IPS-15b (cell line): ENCODE measurements around the gene SNTB2.

Experiments used
- H3K27me3 ChIP-seq: one replicate; pipeline ENCODE4 v1.6.1; 2013; ENCODE audit warnings: low read length; ENCODE audit not compliant: control insufficient read depth, insufficient read depth
- H3K36me3 ChIP-seq: one replicate; pipeline ENCODE4 v1.6.1; 2013; ENCODE audit warnings: low read length; ENCODE audit not compliant: control insufficient read depth, insufficient read depth
- H3K4me1 ChIP-seq: one replicate; pipeline ENCODE4 v1.6.1; 2013; ENCODE audit warnings: mild to moderate bottlenecking, low read length; ENCODE audit not compliant: control insufficient read depth, insufficient read depth
- H3K4me3 ChIP-seq: one replicate; pipeline ENCODE4 v1.5.1; 2013; ENCODE audit warnings: low read depth, low read length
- H3K9ac ChIP-seq: one replicate; pipeline ENCODE4 v1.6.1; 2013; ENCODE audit warnings: low read depth, mild to moderate bottlenecking, low read length
- H3K9me3 ChIP-seq: one replicate; pipeline ENCODE4 v1.6.1; 2013; ENCODE audit warnings: mild to moderate bottlenecking, low read length; ENCODE audit not compliant: control insufficient read depth, insufficient read depth

The SNTB2 gene

DNA sequence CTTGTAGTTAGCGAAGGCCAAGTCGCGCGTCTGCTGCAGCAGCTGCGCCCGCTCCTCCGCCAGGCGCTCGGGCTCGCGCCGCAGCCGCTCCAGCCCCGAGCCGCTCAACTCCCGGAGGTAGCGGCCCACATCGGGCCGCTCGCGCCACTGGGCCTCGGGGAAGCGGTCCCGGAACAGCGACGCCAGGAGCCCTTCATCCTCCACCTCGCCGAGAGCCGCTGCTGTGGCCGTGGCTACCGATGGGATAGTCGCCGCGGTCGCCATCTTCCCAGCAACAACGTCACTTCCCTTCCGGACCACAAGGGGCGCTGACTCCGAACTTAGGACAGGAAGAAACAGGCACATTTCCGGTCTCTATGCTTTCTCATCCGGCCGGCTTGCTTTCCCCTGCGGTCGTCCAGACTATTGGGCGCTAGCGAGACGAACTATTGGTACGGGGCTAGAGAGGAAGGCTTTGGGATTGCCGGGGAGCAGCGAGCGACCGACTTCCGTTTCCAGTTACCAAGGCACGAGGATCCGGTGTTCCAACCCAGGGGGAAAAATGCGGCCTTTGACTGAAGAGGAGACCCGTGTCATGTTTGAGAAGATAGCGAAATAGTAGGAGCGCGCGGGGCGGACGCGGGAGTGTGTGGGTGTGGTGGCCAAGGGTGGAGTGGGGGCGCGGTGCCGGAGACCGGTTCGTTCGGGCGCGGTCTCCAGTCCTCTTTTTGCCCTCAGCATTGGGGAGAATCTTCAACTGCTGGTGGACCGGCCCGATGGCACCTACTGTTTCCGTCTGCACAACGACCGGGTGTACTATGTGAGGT, 152.5 kb downstream of the SNTB2 start, which contains the start of the genes COG8 and NIP7:
COG8 (minus strand) TSS at position 276 of the 806 bp plus-strand sequence; CDS start at position 264, 12 bp downstream.
NIP7 (plus strand) TSS at position 484 of the 806 bp plus-strand sequence; CDS start at position 542, 58 bp downstream.
- Histone ChIP-seq H3K27me3 (no peaks in the 10 kb centered on the region), H3K36me3 (peaks cover 16% of the 10 kb centered on the region), H3K4me1 (peaks cover 4% of the 10 kb centered on the region), H3K4me3 (peak within 1 kb of the TSS; percentile 94), H3K9me3 (no peaks in the 10 kb centered on the region), H3K9ac (peak within 1 kb of the TSS; percentile 96)

DNA sequence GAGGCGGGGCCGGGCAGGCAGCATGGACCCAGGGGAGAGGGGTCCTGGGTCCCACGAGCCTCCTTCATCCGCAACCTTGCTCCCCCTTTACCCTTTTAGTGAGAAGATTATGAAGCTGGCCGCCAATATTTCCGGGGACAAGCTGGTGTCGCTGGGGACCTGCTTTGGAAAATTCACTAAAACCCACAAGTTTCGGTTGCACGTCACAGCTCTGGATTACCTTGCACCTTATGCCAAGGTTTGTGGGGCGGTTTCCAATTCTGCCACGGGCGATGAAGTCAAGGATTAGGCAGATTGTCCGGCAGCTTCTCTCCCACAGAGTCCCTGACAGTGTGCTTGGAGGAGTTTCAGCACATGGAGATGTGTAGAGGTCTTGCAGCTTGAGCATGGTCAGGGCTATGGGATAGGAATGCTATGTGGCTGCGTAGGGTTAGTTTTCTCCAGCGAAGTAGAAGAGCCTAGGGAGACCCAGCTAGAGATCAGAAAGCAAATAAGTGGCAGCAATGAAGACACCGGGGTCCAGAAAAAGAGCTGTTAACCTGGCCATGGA, 153.2 kb downstream of the SNTB2 start:
- H3K9me3 ChIP-seq = no peaks in the 10 kb centered on the region
- H3K4me3 ChIP-seq = peak overlapping the region; percentile 94
- peak overlapping the region; percentile 93 for H3K9ac ChIP-seq
- peaks cover 9% of the 10 kb centered on the region for H3K36me3 ChIP-seq
- H3K27me3 ChIP-seq = no peaks in the 10 kb centered on the region
- H3K4me1 ChIP-seq = peaks cover 4% of the 10 kb centered on the region

DNA sequence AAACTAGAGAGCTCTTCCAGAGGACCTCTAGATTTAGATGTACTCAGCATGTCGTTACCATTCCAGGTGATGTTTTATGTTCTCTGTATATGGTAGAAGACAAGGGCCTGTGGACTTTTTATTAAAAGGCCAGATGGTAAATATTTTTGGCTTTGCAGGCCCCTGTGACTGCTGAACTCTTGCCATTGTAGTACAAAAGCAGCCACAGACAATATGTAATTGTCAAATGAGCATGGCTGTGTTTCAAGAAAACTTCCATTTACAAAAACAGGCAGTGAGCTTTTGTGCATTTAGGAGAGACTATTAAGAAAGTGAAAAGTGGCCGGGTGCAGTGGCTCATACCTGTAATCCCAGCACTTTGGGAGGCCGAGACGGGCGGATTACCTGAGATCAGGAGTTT, 157.2 kb downstream of the SNTB2 start:
- H3K4me3 ChIP-seq = no peak overlapping the region
- H3K9me3 ChIP-seq = no peaks in the 10 kb centered on the region
- peaks cover 4% of the 10 kb centered on the region for H3K36me3 ChIP-seq
- no peak overlapping the region for H3K9ac ChIP-seq
- no peaks in the 10 kb centered on the region for H3K27me3 ChIP-seq
- peaks cover 4% of the 10 kb centered on the region for H3K4me1 ChIP-seq

DNA sequence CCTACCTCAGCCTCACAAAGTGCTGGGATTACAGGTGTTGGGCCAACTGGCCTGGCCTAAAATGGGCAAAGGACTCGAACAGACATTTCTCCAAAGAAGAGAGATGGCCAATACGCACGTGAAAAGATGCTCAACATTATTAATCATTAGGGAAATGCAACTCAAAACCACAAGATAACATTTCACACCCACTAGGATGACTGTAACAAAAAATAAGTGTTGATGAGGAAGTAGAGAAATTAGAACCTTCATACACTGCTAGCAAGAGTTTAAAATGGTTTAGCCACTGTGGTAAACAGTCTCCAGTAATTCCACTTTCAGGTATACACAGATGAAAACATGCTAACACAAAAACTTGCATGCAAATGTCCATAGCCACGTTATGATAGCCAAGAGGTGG, 159.0 kb downstream of the SNTB2 start:
- H3K4me3 ChIP-seq = no peak overlapping the region
- H3K9me3 ChIP-seq = no peaks in the 10 kb centered on the region
- no peaks in the 10 kb centered on the region for H3K27me3 ChIP-seq
- H3K36me3 ChIP-seq = peaks cover 4% of the 10 kb centered on the region
- no peaks in the 10 kb centered on the region for H3K4me1 ChIP-seq
- no peak overlapping the region for H3K9ac ChIP-seq

DNA sequence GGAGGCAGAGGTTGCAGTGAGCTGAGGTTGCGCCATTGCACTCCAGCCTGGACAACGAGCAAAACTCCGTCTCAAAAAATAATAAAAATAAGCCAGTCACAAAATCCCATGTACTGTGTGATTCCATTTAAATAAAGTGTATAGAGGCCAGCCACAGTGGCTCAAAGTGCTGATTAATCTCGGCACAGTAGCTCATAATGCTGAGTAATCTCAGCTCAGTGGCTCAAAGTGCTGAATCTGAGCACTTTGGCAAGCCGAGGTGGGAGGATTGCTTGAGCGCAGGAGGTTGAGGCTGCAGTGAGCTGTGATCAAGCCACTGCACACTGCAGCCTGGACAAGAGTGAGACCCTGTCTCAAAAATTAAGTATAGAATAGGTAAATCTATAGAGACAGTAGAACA, 159.7 kb downstream of the SNTB2 start:
- no peak overlapping the region for H3K4me3 ChIP-seq
- H3K36me3 ChIP-seq = peaks cover 4% of the 10 kb centered on the region
- no peaks in the 10 kb centered on the region for H3K4me1 ChIP-seq
- H3K27me3 ChIP-seq = no peaks in the 10 kb centered on the region
- H3K9ac ChIP-seq = no peak overlapping the region
- H3K9me3 ChIP-seq = no peaks in the 10 kb centered on the region

DNA sequence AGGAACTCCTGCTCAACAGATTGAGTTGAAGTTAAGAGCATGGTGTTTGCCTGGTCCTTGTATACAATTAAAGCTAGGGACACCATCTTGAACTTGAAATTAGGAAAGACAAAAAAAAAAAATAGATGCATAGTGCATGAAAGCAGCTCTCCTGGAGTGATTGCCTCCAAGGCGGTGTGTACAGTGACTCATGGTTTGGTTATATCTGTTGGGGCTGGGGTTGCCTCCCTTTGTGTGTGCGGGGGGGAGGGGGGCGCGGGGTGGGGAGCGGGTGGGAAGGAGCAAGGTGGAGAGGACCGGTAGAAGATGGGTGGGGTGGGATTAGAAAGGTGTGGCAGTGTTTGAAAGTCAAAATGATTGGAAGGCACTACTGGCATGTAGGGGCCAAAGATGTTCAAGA, 161.3 kb downstream of the SNTB2 start:
- H3K9ac ChIP-seq = no peak overlapping the region
- peaks cover 4% of the 10 kb centered on the region for H3K36me3 ChIP-seq
- no peak overlapping the region for H3K4me3 ChIP-seq
- H3K27me3 ChIP-seq = no peaks in the 10 kb centered on the region
- no peaks in the 10 kb centered on the region for H3K4me1 ChIP-seq
- no peaks in the 10 kb centered on the region for H3K9me3 ChIP-seq

DNA sequence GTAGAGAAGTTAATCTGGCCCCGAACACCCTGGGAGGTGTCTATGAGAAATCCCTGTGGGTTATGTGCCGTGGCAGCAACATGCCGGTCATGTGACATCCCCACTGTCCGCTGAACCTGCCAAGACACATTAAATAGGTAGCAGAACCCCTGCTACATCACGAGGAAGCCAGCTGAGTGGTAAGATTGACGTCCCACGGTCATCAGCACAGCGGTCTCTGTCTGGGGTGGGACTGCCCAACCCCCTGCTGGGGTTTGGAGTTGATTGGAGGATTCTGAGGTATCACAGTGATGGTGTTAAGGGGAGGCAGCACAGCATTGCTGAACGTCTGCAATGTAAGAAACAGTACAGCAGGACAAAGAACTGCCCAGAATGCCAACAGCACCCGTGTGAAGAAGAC, 162.6 kb downstream of the SNTB2 start:
- no peak overlapping the region for H3K9ac ChIP-seq
- H3K27me3 ChIP-seq = no peaks in the 10 kb centered on the region

DNA sequence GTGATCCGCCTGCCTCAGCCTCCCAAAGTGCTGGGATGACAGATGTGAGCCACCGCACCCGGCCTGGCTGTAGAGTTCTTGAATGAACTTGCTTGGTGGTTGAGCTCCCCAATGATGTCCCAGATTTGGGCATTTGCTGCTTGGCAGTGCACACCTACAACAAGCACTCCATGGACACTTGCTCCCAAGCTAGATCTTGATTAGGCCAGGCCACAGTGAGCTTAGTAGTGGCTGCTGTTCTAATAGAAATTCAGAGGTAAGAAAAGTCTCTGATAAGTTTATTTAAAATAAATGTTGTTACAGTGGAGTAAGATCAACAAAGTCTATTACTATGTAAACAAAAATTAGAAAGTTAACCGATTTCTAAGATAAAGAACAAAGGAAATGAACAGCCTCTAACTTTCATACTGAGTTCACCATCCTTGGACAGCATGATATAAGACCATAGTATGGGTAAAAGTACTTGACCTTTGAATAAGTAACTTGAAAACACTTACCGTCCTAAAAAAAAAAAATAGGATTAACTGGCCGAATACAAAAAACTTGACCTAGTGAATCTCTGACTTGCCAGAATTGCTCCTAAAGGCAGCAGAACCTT, 163.7 kb downstream of the SNTB2 start:
- Histone ChIP-seq H3K9me3 (no peaks in the 10 kb centered on the region), H3K9ac (no peak overlapping the region), H3K4me3 (no peak overlapping the region), H3K27me3 (no peaks in the 10 kb centered on the region), H3K36me3 (peaks cover 2% of the 10 kb centered on the region), H3K4me1 (no peaks in the 10 kb centered on the region)

More for the DNA sequence above, 162.6 kb downstream of the SNTB2 start:
- no peaks in the 10 kb centered on the region for H3K36me3 ChIP-seq
- H3K4me3 ChIP-seq = no peak overlapping the region
- no peaks in the 10 kb centered on the region for H3K9me3 ChIP-seq
- H3K4me1 ChIP-seq = no peaks in the 10 kb centered on the region

DNA sequence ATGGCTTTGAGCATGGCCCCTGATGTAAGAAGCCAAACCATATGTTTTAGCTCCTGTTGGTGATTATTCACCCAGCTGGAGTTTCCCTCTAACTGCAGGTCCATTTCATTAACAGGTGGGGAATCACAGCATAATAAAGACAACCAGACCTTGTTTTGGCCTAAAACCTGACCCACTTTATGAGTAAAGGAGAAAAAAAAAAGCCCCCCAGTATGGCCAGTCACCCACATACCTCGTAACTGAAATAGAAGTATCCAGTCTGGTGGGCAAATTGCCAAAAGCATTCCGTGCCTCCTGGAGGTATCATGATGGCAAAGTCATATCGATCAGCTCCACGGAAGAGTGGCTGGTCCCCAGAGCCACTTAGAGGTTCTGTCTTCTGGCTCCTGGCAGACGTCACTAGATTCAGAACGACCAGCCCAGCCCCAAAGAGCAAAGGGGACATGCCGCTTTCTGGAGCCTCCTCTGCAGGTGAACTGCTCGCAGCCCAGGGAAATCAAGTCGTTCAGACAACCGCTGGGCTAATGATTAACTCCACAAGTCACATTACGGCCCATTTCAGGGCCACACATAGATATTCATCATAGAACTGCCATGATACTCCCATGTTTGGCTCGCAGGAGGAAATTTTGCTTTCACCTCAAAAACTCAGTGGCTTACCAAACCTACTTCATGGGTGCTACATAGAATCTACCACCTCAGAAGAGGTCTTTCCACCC, 164.5 kb downstream of the SNTB2 start, which contains the start of gene TMED6:
TMED6 (minus strand) TSS at position 478 of the 719 bp plus-strand sequence; CDS start at position 445, 33 bp downstream.
- H3K27me3 ChIP-seq = no peaks in the 10 kb centered on the region
- H3K9me3 ChIP-seq = no peaks in the 10 kb centered on the region
- peaks cover 2% of the 10 kb centered on the region for H3K36me3 ChIP-seq
- no peak within 1 kb of the TSS for H3K9ac ChIP-seq
- H3K4me1 ChIP-seq = no peaks in the 10 kb centered on the region
- no peak within 1 kb of the TSS for H3K4me3 ChIP-seq
